WTC11 (cell line): ENCODE data around the gene ADGRF1. TPM values are rescaled to one million over a fixed set of nuclear protein-coding genes. Genes with fewer than 3 reads are reported as not detected.

Experiments used
- ATAC-seq: fragments of 200-7000 bp; cut with Tn5 transposase; 2 replicates; pipeline ENCODE4 v1.10.0; 2021; ENCODE audit warnings: mild to moderate bottlenecking, moderate library complexity
- CTCF ChIA-PET: fragments of 300-600 bp; sonication (Branson Sonifier 250); formaldehyde crosslinking; loops from one replicate; lab custom pipeline; 2021; ENCODE audit warnings: antibody characterized with exemption; lab: Charles Lee
- POLR2A ChIA-PET: fragments of 350-600 bp; sonication (Branson Sonifier 250); formaldehyde crosslinking; loops from one replicate; lab custom pipeline; 2021; ENCODE audit warnings: antibody characterized with exemption; lab: Charles Lee
- DNase-seq: peaks from one replicate; pipeline ENCODE4 v3.0.0; 2021; ENCODE audit warnings: low spot score
- H3K27ac Mint-ChIP-seq: 2 replicates; pipeline ENCODE4 v1.8.0; 2021; ENCODE audit warnings: mixed read lengths
- H3K27me3 Mint-ChIP-seq: 2 replicates; pipeline ENCODE4 v1.8.0; 2021; ENCODE audit warnings: low read depth, mild to moderate bottlenecking, moderate library complexity, mixed read lengths
- H3K36me3 Mint-ChIP-seq: 2 replicates; pipeline ENCODE4 v1.8.0; 2021; ENCODE audit warnings: mixed read lengths
- H3K4me1 Mint-ChIP-seq: 2 replicates; pipeline ENCODE4 v1.8.0; 2022; ENCODE audit warnings: mixed read lengths
- H3K4me3 Mint-ChIP-seq: 2 replicates; pipeline ENCODE4 v1.8.0; 2021; ENCODE audit warnings: mild to moderate bottlenecking, moderate library complexity, mixed read lengths
- H3K9me3 Mint-ChIP-seq: 2 replicates; pipeline ENCODE4 v1.8.0; 2021; ENCODE audit warnings: mixed read lengths
- CREB1 ChIP-seq: sonication (generic); formaldehyde crosslinking; IDR thresholded peaks from 2 replicates; pipeline ENCODE4 v1.8.0; 2023; ENCODE audit warnings: mild to moderate bottlenecking, missing genetic modification reagents
- CREM ChIP-seq: sonication (generic); formaldehyde crosslinking; IDR thresholded peaks from 2 replicates; pipeline ENCODE4 v1.8.1; 2022; ENCODE audit warnings: mild to moderate bottlenecking, missing genetic modification reagents, moderate library complexity
- GABPB1 ChIP-seq: sonication (generic); formaldehyde crosslinking; IDR thresholded peaks from 2 replicates; pipeline ENCODE4 v1.8.1; 2023; ENCODE audit warnings: mild to moderate bottlenecking, missing genetic modification reagents
- GTF2I ChIP-seq: fragments of 250-450 bp; sonication (Bioruptor Pico); conservative IDR thresholded peaks from 2 replicates; pipeline ENCODE4 v1.4.0; 2021; ENCODE audit warnings: mild to moderate bottlenecking
- PRRX2 ChIP-seq: fragments of 250-450 bp; sonication (Bioruptor Pico); IDR thresholded peaks from 2 replicates; pipeline ENCODE4 v1.8.0; 2021; ENCODE audit warnings: mild to moderate bottlenecking
- RORB ChIP-seq: fragments of 250-450 bp; sonication (Bioruptor Pico); IDR thresholded peaks from 2 replicates; pipeline ENCODE4 v1.9.0; 2021; ENCODE audit warnings: mild to moderate bottlenecking
- TEAD1 ChIP-seq: sonication (generic); formaldehyde crosslinking; IDR thresholded peaks from 2 replicates; pipeline ENCODE4 v1.8.0; 2022; ENCODE audit warnings: mild to moderate bottlenecking, missing genetic modification reagents
- TEAD4 ChIP-seq: sonication (generic); formaldehyde crosslinking; IDR thresholded peaks from 2 replicates; pipeline ENCODE4 v1.8.0; 2022; ENCODE audit warnings: mild to moderate bottlenecking, missing genetic modification reagents
- ZBTB21 ChIP-seq: sonication (generic); formaldehyde crosslinking; IDR thresholded peaks from 2 replicates; pipeline ENCODE4 v1.8.1; 2023; ENCODE audit warnings: mild to moderate bottlenecking, missing genetic modification reagents, borderline replicate concordance
- ZNF232 ChIP-seq: sonication (generic); formaldehyde crosslinking; IDR thresholded peaks from 2 replicates; pipeline ENCODE4 v1.8.0; 2022; ENCODE audit warnings: mild to moderate bottlenecking, missing genetic modification reagents
- ZNF396 ChIP-seq: fragments of 250-450 bp; sonication (Bioruptor Pico); IDR thresholded peaks from 2 replicates; pipeline ENCODE4 v1.8.0; 2021; ENCODE audit warnings: mild to moderate bottlenecking, moderate library complexity, borderline replicate concordance
- ZNF416 ChIP-seq: fragments of 250-450 bp; sonication (Bioruptor Pico); IDR thresholded peaks from 2 replicates; pipeline ENCODE4 v1.9.0; 2021; ENCODE audit warnings: mild to moderate bottlenecking, inconsistent platforms
- total RNA-seq: library from RNA; stranded (reverse); gene quantifications from 3 replicates; pipeline ENCODE4 v1.2.3, GENCODE V29; 2021
- TF ChIP-seq, protein P1 (sequence below): sonication (generic); formaldehyde crosslinking; IDR thresholded peaks from 2 replicates; pipeline ENCODE4 v1.8.1; 2022; ENCODE audit warnings: missing genetic modification reagents, borderline replicate concordance
- TF ChIP-seq, protein P2 (sequence below): fragments of 250-450 bp; sonication (Bioruptor Pico); IDR thresholded peaks from 2 replicates; pipeline ENCODE4 v1.9.0; 2021; ENCODE audit warnings: mild to moderate bottlenecking
- TF ChIP-seq, protein P3 (sequence below): fragments of 250-450 bp; sonication (Bioruptor Pico); conservative IDR thresholded peaks from 2 replicates; pipeline ENCODE4 v1.9.0; 2021; ENCODE audit warnings: mild to moderate bottlenecking
- TF ChIP-seq, protein P4 (sequence below): sonication (generic); formaldehyde crosslinking; IDR thresholded peaks from 2 replicates; pipeline ENCODE4 v1.8.1; 2023; ENCODE audit warnings: mild to moderate bottlenecking, moderate library complexity, missing genetic modification reagents
- TF ChIP-seq, protein P5 (sequence below): sonication (generic); formaldehyde crosslinking; IDR thresholded peaks from 2 replicates; pipeline ENCODE4 v1.8.1; 2023; ENCODE audit warnings: mild to moderate bottlenecking, missing genetic modification reagents
- TF ChIP-seq, protein P6 (sequence below): fragments of 200-600 bp; IDR thresholded peaks from 2 replicates; pipeline ENCODE4 v1.8.0; 2022; ENCODE audit warnings: antibody characterized with exemption
- TF ChIP-seq, protein P7 (sequence below): sonication (generic); formaldehyde crosslinking; IDR thresholded peaks from 2 replicates; pipeline ENCODE4 v1.8.0; 2022; ENCODE audit warnings: missing genetic modification reagents

The ADGRF1 gene
- total RNA-seq, 1 experiment from 2014 or later: 0.26 TPM

DNA sequence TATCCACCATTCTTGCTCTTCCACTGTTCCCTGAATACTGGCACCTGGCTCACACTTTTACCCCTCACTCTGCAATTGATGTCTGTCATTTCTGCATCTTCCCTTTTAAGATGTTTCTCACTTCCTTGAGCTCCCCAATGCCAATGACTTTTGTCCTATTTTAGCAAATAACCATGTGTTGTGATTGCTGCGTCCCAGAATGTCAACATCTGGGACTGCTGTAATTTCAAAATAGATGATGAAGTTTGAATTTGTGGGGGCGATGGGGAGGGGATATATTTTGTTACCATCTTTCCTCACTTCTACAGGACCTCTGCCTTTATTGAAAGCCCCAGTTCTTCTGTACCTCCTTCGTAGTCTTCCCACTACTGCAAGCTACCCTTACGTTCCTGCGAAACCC is 80.4 kb downstream of the ADGRF1 start:
- CTCF ChIA-PET: no interaction called here
- Mint-ChIP-seq H3K27me3 (no peaks in the 10 kb centered on the region), H3K4me1 (peaks cover 7% of the 10 kb centered on the region)
- DNase-seq: no peak
- TF ChIP-seq, protein P1, sequence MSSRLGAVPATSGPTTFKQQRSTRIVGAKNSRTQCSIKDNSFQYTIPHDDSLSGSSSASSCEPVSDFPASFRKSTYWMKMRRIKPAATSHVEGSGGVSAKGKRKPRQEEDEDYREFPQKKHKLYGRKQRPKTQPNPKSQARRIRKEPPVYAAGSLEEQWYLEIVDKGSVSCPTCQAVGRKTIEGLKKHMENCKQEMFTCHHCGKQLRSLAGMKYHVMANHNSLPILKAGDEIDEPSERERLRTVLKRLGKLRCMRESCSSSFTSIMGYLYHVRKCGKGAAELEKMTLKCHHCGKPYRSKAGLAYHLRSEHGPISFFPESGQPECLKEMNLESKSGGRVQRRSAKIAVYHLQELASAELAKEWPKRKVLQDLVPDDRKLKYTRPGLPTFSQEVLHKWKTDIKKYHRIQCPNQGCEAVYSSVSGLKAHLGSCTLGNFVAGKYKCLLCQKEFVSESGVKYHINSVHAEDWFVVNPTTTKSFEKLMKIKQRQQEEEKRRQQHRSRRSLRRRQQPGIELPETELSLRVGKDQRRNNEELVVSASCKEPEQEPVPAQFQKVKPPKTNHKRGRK: no peak
- TF ChIP-seq, protein P2, sequence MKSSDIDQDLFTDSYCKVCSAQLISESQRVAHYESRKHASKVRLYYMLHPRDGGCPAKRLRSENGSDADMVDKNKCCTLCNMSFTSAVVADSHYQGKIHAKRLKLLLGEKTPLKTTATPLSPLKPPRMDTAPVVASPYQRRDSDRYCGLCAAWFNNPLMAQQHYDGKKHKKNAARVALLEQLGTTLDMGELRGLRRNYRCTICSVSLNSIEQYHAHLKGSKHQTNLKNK (CRISPR knock-in tag): no peak
- TF ChIP-seq PRRX2 (CRISPR knock-in tag) (no peak), TEAD1 (CRISPR knock-in tag) (no peak), CREB1 (CRISPR knock-in tag) (no peak), GTF2I (CRISPR knock-in tag) (no peak)
- TF ChIP-seq, all 79 proteins: peak for 0
- Mint-ChIP-seq H3K36me3 (no peaks in the 10 kb centered on the region), H3K4me3 (no peak overlapping the region), H3K9me3 (no peaks in the 10 kb centered on the region), H3K27ac (no peak overlapping the region)
- no peak for ATAC-seq
- POLR2A ChIA-PET: no interaction called here

DNA sequence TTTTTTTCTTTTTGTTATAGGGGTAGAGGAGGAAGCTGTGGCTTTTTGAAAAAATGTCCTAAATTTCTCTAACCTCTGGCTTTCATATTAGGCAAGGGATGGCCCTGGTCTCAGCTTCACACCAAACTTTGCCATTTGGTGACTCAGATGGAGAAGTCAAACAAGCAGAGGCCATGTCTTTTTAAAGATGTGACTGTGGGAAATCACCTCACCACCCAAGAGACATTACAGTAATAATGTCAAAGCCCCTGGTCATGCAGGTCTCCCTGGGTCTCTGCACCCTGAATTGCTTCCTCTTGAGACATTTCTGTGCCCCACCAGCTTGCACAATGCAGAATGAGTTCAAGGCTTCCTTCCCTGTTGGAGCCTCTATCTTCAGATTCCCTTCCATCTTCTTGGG is 80.9 kb downstream of the ADGRF1 start:
- Mint-ChIP-seq H3K9me3 (no peaks in the 10 kb centered on the region), H3K27ac (no peak overlapping the region), H3K27me3 (no peaks in the 10 kb centered on the region), H3K4me3 (no peak overlapping the region)
- CTCF ChIA-PET: interaction anchor here (0.7 kb wide), 1 partner anchor 112 kb away, joined by 3 read pairs; no protein-coding TSS in a partner anchor
- TF ChIP-seq GABPB1 (CRISPR knock-in tag) (no peak), RORB (CRISPR knock-in tag) (no peak), ZNF232 (CRISPR knock-in tag) (no peak), GTF2I (CRISPR knock-in tag) (no peak), ZNF416 (CRISPR knock-in tag) (no peak), TEAD4 (CRISPR knock-in tag) (no peak), ZBTB21 (CRISPR knock-in tag) (no peak), ZNF396 (no peak), CREM (CRISPR knock-in tag) (no peak)
- TF ChIP-seq, protein P3, sequence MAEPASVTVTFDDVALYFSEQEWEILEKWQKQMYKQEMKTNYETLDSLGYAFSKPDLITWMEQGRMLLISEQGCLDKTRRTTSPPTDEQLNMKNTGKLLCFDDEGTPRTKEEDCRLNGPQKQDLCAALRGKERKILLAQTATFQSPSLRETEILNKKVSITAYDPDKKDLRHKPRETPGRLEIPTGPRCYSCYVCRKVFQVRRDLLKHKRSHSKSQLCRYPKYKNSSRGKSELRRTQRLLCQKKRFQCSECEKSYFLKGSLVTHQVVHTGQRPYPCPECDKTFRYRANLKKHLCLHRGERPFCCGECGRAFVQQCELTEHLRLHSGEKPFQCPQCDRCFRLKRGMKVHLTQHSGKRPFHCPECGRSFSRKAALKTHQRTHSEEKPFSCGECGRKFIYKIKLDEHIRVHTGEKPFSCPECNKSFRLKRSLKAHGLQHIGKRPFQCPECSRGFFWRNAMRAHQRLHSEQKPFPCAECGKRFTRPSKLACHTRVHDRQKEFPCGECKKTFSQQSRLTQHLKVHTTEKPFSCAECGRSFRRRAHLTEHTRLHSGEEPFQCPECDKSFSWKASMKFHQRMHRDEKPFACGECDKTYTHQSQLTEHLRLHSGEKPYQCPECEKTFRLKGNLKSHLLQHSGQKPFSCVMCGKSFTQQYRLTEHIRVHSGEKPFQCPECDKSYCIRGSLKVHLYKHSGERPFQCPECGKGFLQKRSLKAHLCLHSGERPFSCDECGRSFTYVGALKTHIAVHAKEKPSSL: no peak
- TF ChIP-seq, protein P4, sequence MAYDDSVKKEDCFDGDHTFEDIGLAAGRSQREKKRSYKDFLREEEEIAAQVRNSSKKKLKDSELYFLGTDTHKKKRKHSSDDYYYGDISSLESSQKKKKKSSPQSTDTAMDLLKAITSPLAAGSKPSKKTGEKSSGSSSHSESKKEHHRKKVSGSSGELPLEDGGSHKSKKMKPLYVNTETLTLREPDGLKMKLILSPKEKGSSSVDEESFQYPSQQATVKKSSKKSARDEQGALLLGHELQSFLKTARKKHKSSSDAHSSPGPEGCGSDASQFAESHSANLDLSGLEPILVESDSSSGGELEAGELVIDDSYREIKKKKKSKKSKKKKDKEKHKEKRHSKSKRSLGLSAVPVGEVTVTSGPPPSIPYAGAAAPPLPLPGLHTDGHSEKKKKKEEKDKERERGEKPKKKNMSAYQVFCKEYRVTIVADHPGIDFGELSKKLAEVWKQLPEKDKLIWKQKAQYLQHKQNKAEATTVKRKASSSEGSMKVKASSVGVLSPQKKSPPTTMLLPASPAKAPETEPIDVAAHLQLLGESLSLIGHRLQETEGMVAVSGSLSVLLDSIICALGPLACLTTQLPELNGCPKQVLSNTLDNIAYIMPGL (CRISPR knock-in tag): no peak
- TF ChIP-seq, protein P5, sequence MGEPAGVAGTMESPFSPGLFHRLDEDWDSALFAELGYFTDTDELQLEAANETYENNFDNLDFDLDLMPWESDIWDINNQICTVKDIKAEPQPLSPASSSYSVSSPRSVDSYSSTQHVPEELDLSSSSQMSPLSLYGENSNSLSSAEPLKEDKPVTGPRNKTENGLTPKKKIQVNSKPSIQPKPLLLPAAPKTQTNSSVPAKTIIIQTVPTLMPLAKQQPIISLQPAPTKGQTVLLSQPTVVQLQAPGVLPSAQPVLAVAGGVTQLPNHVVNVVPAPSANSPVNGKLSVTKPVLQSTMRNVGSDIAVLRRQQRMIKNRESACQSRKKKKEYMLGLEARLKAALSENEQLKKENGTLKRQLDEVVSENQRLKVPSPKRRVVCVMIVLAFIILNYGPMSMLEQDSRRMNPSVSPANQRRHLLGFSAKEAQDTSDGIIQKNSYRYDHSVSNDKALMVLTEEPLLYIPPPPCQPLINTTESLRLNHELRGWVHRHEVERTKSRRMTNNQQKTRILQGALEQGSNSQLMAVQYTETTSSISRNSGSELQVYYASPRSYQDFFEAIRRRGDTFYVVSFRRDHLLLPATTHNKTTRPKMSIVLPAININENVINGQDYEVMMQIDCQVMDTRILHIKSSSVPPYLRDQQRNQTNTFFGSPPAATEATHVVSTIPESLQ (CRISPR knock-in tag): no peak
- TF ChIP-seq, protein P6, sequence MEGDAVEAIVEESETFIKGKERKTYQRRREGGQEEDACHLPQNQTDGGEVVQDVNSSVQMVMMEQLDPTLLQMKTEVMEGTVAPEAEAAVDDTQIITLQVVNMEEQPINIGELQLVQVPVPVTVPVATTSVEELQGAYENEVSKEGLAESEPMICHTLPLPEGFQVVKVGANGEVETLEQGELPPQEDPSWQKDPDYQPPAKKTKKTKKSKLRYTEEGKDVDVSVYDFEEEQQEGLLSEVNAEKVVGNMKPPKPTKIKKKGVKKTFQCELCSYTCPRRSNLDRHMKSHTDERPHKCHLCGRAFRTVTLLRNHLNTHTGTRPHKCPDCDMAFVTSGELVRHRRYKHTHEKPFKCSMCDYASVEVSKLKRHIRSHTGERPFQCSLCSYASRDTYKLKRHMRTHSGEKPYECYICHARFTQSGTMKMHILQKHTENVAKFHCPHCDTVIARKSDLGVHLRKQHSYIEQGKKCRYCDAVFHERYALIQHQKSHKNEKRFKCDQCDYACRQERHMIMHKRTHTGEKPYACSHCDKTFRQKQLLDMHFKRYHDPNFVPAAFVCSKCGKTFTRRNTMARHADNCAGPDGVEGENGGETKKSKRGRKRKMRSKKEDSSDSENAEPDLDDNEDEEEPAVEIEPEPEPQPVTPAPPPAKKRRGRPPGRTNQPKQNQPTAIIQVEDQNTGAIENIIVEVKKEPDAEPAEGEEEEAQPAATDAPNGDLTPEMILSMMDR: no peak
- TF ChIP-seq, protein P7, sequence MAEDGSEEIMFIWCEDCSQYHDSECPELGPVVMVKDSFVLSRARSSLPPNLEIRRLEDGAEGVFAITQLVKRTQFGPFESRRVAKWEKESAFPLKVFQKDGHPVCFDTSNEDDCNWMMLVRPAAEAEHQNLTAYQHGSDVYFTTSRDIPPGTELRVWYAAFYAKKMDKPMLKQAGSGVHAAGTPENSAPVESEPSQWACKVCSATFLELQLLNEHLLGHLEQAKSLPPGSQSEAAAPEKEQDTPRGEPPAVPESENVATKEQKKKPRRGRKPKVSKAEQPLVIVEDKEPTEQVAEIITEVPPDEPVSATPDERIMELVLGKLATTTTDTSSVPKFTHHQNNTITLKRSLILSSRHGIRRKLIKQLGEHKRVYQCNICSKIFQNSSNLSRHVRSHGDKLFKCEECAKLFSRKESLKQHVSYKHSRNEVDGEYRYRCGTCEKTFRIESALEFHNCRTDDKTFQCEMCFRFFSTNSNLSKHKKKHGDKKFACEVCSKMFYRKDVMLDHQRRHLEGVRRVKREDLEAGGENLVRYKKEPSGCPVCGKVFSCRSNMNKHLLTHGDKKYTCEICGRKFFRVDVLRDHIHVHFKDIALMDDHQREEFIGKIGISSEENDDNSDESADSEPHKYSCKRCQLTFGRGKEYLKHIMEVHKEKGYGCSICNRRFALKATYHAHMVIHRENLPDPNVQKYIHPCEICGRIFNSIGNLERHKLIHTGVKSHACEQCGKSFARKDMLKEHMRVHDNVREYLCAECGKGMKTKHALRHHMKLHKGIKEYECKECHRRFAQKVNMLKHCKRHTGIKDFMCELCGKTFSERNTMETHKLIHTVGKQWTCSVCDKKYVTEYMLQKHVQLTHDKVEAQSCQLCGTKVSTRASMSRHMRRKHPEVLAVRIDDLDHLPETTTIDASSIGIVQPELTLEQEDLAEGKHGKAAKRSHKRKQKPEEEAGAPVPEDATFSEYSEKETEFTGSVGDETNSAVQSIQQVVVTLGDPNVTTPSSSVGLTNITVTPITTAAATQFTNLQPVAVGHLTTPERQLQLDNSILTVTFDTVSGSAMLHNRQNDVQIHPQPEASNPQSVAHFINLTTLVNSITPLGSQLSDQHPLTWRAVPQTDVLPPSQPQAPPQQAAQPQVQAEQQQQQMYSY: no peak
- TF ChIP-seq, all 79 proteins: peak for 0
- POLR2A ChIA-PET: no interaction called here
- H3K36me3 Mint-ChIP-seq: no peaks in the 10 kb centered on the region
- peaks cover 9% of the 10 kb centered on the region for H3K4me1 Mint-ChIP-seq
- no peak for ATAC-seq
- DNase-seq: no peak
